Measurements from ENCODE around the gene HIBADH. TPM values are rescaled to one million over a fixed set of nuclear protein-coding genes. Genes with fewer than 3 reads are reported as not detected.

The HIBADH gene
- total and polyA plus RNA-seq, 9 of the 15 experiments (the other 6 are each of a cell fraction or from before 2014, with no cell fraction given): 10.7 to 67.8 (median 36.9) TPM

DNA sequence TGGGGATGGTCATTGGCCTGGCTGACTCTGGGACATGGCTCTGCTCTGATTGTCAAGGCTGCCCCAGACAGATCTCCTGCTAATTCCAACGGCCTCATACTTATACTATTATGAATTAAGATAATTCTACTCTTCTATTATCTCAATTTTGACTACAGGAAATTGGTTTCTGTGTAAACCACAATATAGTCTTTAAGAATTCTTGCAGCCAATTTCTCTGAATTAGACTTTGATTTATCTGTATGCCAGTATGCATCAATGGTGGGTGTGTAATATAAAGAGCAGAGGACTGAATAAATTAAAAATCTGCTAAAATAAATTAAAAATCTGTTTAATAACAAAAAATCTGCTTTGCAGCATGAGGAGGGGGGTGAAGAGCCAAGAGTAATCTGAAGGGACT is 27.0 kb downstream of the HIBADH start:
- no peak for DNase-seq (ENCODE audit: extremely low read depth in 1 of 4, low spot score in 3 of 4)
- H4K20me1 ChIP-seq (replicated peaks; ENCODE audit: control insufficient read depth, insufficient read depth, low read length): no peaks in the 10 kb centered on the region
- FAIRE-seq: no peak
- no peak for ATAC-seq
- no peaks in the 10 kb centered on the region for H3K9me1 ChIP-seq (ENCODE audit: control insufficient read depth, insufficient read depth, low read length)
- CTCF ChIA-PET (ENCODE audit: low intra/inter-chr PET ratio): no interaction called here
- H3K27ac ChIP-seq (ENCODE audit: extremely low read depth, low read depth, low read length): no peak overlapping the region
- H3K4me1 ChIP-seq (replicated peaks in 1 of 2; ENCODE audit: control insufficient read depth in 2 of 2, insufficient read depth in 2 of 2, low read length in 2 of 2): no peaks in the 10 kb centered on the region
- WGBS (ENCODE audit: insufficient coverage, low coverage, missing lambda C conversion rate): 31% methylated on average over 1 of the region's 1 CpG
- peaks cover 21% of the 10 kb centered on the region for H3K36me3 ChIP-seq (ENCODE audit: control insufficient read depth, insufficient read depth, low read length)
- TF ChIP-seq GABPB2 (CRISPR knock-in tag; conservative IDR thresholded peaks at IDR 0.05) (no peak), ZNF57 (CRISPR knock-in tag; IDR thresholded peaks at IDR 0.05) (no peak), U2AF2 (optimal IDR thresholded peaks at IDR 0.05; ENCODE audit: low read depth, low read length) (no peak), HNRNPK (IDR thresholded peaks at IDR 0.05; ENCODE audit: low read depth, low read length, poor library complexity, severe bottlenecking) (no peak), TCFL5 (CRISPR knock-in tag; conservative IDR thresholded peaks at IDR 0.05) (no peak)
- TF ChIP-seq, protein P1, sequence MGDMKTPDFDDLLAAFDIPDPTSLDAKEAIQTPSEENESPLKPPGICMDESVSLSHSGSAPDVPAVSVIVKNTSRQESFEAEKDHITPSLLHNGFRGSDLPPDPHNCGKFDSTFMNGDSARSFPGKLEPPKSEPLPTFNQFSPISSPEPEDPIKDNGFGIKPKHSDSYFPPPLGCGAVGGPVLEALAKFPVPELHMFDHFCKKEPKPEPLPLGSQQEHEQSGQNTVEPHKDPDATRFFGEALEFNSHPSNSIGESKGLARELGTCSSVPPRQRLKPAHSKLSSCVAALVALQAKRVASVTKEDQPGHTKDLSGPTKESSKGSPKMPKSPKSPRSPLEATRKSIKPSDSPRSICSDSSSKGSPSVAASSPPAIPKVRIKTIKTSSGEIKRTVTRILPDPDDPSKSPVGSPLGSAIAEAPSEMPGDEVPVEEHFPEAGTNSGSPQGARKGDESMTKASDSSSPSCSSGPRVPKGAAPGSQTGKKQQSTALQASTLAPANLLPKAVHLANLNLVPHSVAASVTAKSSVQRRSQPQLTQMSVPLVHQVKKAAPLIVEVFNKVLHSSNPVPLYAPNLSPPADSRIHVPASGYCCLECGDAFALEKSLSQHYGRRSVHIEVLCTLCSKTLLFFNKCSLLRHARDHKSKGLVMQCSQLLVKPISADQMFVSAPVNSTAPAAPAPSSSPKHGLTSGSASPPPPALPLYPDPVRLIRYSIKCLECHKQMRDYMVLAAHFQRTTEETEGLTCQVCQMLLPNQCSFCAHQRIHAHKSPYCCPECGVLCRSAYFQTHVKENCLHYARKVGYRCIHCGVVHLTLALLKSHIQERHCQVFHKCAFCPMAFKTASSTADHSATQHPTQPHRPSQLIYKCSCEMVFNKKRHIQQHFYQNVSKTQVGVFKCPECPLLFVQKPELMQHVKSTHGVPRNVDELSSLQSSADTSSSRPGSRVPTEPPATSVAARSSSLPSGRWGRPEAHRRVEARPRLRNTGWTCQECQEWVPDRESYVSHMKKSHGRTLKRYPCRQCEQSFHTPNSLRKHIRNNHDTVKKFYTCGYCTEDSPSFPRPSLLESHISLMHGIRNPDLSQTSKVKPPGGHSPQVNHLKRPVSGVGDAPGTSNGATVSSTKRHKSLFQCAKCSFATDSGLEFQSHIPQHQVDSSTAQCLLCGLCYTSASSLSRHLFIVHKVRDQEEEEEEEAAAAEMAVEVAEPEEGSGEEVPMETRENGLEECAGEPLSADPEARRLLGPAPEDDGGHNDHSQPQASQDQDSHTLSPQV (IDR thresholded peaks at IDR 0.05): no peak
- TF ChIP-seq, protein P2, sequence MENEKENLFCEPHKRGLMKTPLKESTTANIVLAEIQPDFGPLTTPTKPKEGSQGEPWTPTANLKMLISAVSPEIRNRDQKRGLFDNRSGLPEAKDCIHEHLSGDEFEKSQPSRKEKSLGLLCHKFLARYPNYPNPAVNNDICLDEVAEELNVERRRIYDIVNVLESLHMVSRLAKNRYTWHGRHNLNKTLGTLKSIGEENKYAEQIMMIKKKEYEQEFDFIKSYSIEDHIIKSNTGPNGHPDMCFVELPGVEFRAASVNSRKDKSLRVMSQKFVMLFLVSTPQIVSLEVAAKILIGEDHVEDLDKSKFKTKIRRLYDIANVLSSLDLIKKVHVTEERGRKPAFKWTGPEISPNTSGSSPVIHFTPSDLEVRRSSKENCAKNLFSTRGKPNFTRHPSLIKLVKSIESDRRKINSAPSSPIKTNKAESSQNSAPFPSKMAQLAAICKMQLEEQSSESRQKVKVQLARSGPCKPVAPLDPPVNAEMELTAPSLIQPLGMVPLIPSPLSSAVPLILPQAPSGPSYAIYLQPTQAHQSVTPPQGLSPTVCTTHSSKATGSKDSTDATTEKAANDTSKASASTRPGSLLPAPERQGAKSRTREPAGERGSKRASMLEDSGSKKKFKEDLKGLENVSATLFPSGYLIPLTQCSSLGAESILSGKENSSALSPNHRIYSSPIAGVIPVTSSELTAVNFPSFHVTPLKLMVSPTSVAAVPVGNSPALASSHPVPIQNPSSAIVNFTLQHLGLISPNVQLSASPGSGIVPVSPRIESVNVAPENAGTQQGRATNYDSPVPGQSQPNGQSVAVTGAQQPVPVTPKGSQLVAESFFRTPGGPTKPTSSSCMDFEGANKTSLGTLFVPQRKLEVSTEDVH (IDR thresholded peaks at IDR 0.05; ENCODE audit: low read depth, partially characterized antibody): no peak
- no peak overlapping the region for H3K9ac ChIP-seq (ENCODE audit: insufficient read depth in 1 of 2, low read depth in 2 of 2, low read length in 2 of 2)
- H2AFZ ChIP-seq (ENCODE audit: low read depth, low read length): no peak overlapping the region
- no peak overlapping the region for H3K4me2 ChIP-seq (ENCODE audit: insufficient read depth, low read length)
- no peaks in the 10 kb centered on the region for H3K79me2 ChIP-seq (ENCODE audit: control insufficient read depth, insufficient read depth, low read length)
- BruUV-seq (replicated peaks): no TSS peak
- POLR2A ChIA-PET: interaction anchor here (0.6 kb wide), 2 partner anchors 45 to 88 kb away, joined by 3 read pairs; no protein-coding TSS in a partner anchor
- in situ Hi-C loops (cut with MboI) (no loop called here), intact Hi-C loops (cut with micrococcal nuclease) (no loop called here)
- no peaks in the 10 kb centered on the region for H3K27me3 ChIP-seq (ENCODE audit: control insufficient read depth in 2 of 2, insufficient read depth in 2 of 2, low read length in 2 of 2)
- no peak overlapping the region for H3K4me3 ChIP-seq
- H3K9me3 ChIP-seq (replicated peaks; ENCODE audit: control insufficient read depth, insufficient read depth, low read depth, low read length): no peaks in the 10 kb centered on the region
